ENCODE results near the gene NR2F6. TPM values are rescaled to one million over a fixed set of nuclear protein-coding genes. Genes with fewer than 3 reads are reported as not detected.
A peak's percentile ranks its signal among the peaks of the same experiment; 100 is the strongest.

Gene NR2F6
- total RNA-seq, 1 experiment from 2014 or later: 134 TPM

GRCh38 chr19:17215127-17215971 is 30.4 kb downstream of the NR2F6 start, which contains the start of gene USE1:
Gene USE1, plus strand, starts transcription at chr19:17215357. Its CDS starts 49 bp downstream, at chr19:17215406.
- Histone ChIP-seq H3K9me3 (ENCODE audit: control insufficient read depth, low read depth, low read length) (no peaks in the 10 kb centered on the region), H2AFZ (ENCODE audit: low read length) (no peak within 1 kb of the TSS), H2BK12ac (ENCODE audit: insufficient read length, low read depth, low read length) (peak within 1 kb of the TSS; percentile 58), H4K5ac (ENCODE audit: insufficient read length, low read depth, low read length) (peak within 1 kb of the TSS; percentile 74), H3K79me2 (ENCODE audit: insufficient read depth, low read length) (no peaks in the 10 kb centered on the region), H2BK120ac (ENCODE audit: low read depth, low read length, poor library complexity, severe bottlenecking) (no peak within 1 kb of the TSS), H3K4ac (ENCODE audit: low read depth, low read length) (peak within 1 kb of the TSS; percentile 57), H3K79me1 (ENCODE audit: insufficient read depth, low read depth, low read length, poor library complexity, severe bottlenecking) (no peaks in the 10 kb centered on the region), H2BK15ac (ENCODE audit: low read depth, low read length) (0 out of 2 replicates have a peak within 1 kb of the TSS, but pooled peaks have one; percentile 4), H3K27ac (ENCODE audit: insufficient read length, low read depth, low read length) (peak within 1 kb of the TSS; percentile 54), H3K14ac (ENCODE audit: insufficient read depth, low read length) (peak within 1 kb of the TSS; percentile 99), H3K9ac (ENCODE audit: extremely low read depth, insufficient read length, low read length) (peak within 1 kb of the TSS; percentile 90), H2BK5ac (ENCODE audit: insufficient read length, low read length) (peak within 1 kb of the TSS; percentile 55), H3T11ph (ENCODE audit: low read length) (no peak within 1 kb of the TSS), H2AK5ac (ENCODE audit: insufficient read length, low read length) (no peak within 1 kb of the TSS), H2BK20ac (ENCODE audit: low read depth, low read length, poor library complexity, severe bottlenecking) (no peak within 1 kb of the TSS), H3K27me3 (ENCODE audit: insufficient read depth, low read length) (no peaks in the 10 kb centered on the region), H4K8ac (replicated peaks; ENCODE audit: insufficient read length, low read depth, low read length) (peak within 1 kb of the TSS; percentile 12), H3K18ac (ENCODE audit: insufficient read length, low read depth, low read length) (peak within 1 kb of the TSS; percentile 99), H3K23ac (ENCODE audit: insufficient read length, low read depth, low read length) (no peak within 1 kb of the TSS), H4K20me1 (ENCODE audit: control insufficient read depth, insufficient read depth, insufficient read length) (no peaks in the 10 kb centered on the region), H3K4me1 (ENCODE audit: insufficient read depth, low read length) (no peaks in the 10 kb centered on the region; the same call in 1 of the 2 replicates), H3K56ac (ENCODE audit: insufficient read length, low read depth, low read length) (no peak within 1 kb of the TSS), H3K23me2 (ENCODE audit: insufficient read length, low read depth, low read length, poor library complexity, severe bottlenecking) (peaks cover 5% of the 10 kb centered on the region), H3K4me2 (ENCODE audit: insufficient read depth, insufficient read length, low read length) (peak within 1 kb of the TSS; percentile 82), H4K91ac (ENCODE audit: insufficient read length, low read depth, low read length) (peak within 1 kb of the TSS; percentile 11)
- DNase-seq: peak; percentile 93
- TF ChIP-seq CTCF (conservative IDR thresholded peaks at IDR 0.05): no peak
- Mint-ChIP-seq H3K27ac (peak within 1 kb of the TSS; percentile 90 to 99 (median 98)), H3K9me3 (no peaks in the 10 kb centered on the region), H3K4me3 (peak within 1 kb of the TSS; percentile 79 to 92), H3K36me3 (ENCODE audit: insufficient read depth in 1 of 3, low read depth in 3 of 3) (peaks cover 13 to 43% (median 37%) of the 10 kb centered on the region in 3 experiments), H3K4me1 (peaks cover 7 to 15% of the 10 kb centered on the region in 2 experiments; a peak in 3 of 4 replicates), H3K27me3 (ENCODE audit: low read depth) (no peaks in the 10 kb centered on the region)
- no CpG with 5 or more reads among the region's 56 CpGs for WGBS (ENCODE audit: extremely low coverage, insufficient read length, low lambda C conversion rate)

All from H9 (cell line).